IMR-90 (cell line): ENCODE measurements around the gene LGALS9. TPM values are rescaled to one million over a fixed set of nuclear protein-coding genes. Genes with fewer than 3 reads are reported as not detected.

Experiments used
- ATAC-seq: fragments of 200-7000 bp; cut with Tn5 transposase; 2 replicates; pipeline ENCODE4 v1.9.1; 2020; ENCODE audit warnings: low read depth, mild to moderate bottlenecking, moderate library complexity
- BruUV-seq: library from RNA; stranded (reverse); fragments of 400-500 nt; replicated peaks from 2 replicates; lab custom pipeline; 2021; lab: Mats Ljungman, UMichigan
- CTCF ChIA-PET: fragments of 300-600 bp; formaldehyde crosslinking; extraction: SDS; loops from one replicate; lab custom pipeline; 2021; ENCODE audit warnings: antibody characterized with exemption; lab: Yijun Ruan, JAX
- POLR2A ChIA-PET: fragments of 300-600 bp; sonication (Branson Sonifier 250); formaldehyde crosslinking; loops from one replicate; lab custom pipeline; 2022; ENCODE audit warnings: antibody characterized with exemption; ENCODE audit not compliant: unreplicated experiment; lab: Charles Lee
- DNase-seq: peaks from one replicate; pipeline ENCODE4 v3.0.0; 2013
- H2AFZ ChIP-seq: replicated peaks from 2 replicates; pipeline ENCODE3; 2013; ENCODE audit warnings: low read length, mild to moderate bottlenecking; ENCODE audit not compliant: poor library complexity
- H2AK5ac ChIP-seq: 2 replicates; pipeline ENCODE4 v1.6.1; 2013; ENCODE audit warnings: low read depth, low read length, inconsistent platforms
- H2AK9ac ChIP-seq: replicated peaks from 2 replicates; pipeline ENCODE3; 2013; ENCODE audit warnings: mild to moderate bottlenecking, low read depth, low read length, moderate library complexity; ENCODE audit not compliant: poor library complexity
- H2BK120ac ChIP-seq: 2 replicates; pipeline ENCODE4 v1.6.1; 2013; ENCODE audit warnings: low read depth, low read length, inconsistent platforms
- H2BK15ac ChIP-seq: 3 replicates; pipeline ENCODE4 v1.6.1; 2013; ENCODE audit warnings: low read depth, low read length, inconsistent platforms
- H2BK20ac ChIP-seq: 2 replicates; pipeline ENCODE4 v1.6.1; 2013; ENCODE audit warnings: low read depth, mild to moderate bottlenecking, inconsistent platforms, low read length, moderate library complexity
- H2BK5ac ChIP-seq: 2 replicates; pipeline ENCODE4 v1.6.1; 2013; ENCODE audit warnings: mild to moderate bottlenecking, low read depth, low read length, inconsistent platforms; ENCODE audit not compliant: poor library complexity, severe bottlenecking
- H3K14ac ChIP-seq: replicated peaks from 2 replicates; pipeline ENCODE4 v1.6.1; 2013; ENCODE audit warnings: low read depth, low read length, inconsistent platforms
- H3K18ac ChIP-seq: 2 replicates; pipeline ENCODE4 v1.6.1; 2013; ENCODE audit warnings: low read depth, low read length, control low read depth
- H3K23ac ChIP-seq: 2 replicates; pipeline ENCODE4 v1.6.1; 2013; ENCODE audit warnings: low read depth, low read length, inconsistent platforms
- H3K27ac ChIP-seq: 2 replicates; pipeline ENCODE4 v1.5.1; 2013; ENCODE audit warnings: mild to moderate bottlenecking, control low read depth, low read length; ENCODE audit not compliant: insufficient read depth
- H3K27me3 ChIP-seq: 2 replicates; pipeline ENCODE4 v1.6.1; 2013; ENCODE audit warnings: low read length; ENCODE audit not compliant: control insufficient read depth, insufficient read depth
- H3K36me3 ChIP-seq: 2 replicates; pipeline ENCODE4 v1.6.1; 2013; ENCODE audit warnings: low read length, mixed read lengths; ENCODE audit not compliant: control insufficient read depth, insufficient read depth
- H3K4ac ChIP-seq: 2 replicates; pipeline ENCODE4 v1.6.1; 2013; ENCODE audit warnings: low read depth, low read length, inconsistent platforms
- H3K4me1 ChIP-seq: 2 replicates; pipeline ENCODE4 v1.6.1; 2013; ENCODE audit warnings: low read length, mixed read lengths; ENCODE audit not compliant: control insufficient read depth, insufficient read depth
- H3K4me2 ChIP-seq: 2 replicates; pipeline ENCODE4 v1.6.1; 2013; ENCODE audit warnings: low read depth, mild to moderate bottlenecking, control low read depth, low read length, moderate library complexity
- H3K4me3 ChIP-seq: 2 replicates; pipeline ENCODE4 v1.5.1; 2013; ENCODE audit warnings: low read depth, mild to moderate bottlenecking, control low read depth, low read length, moderate library complexity; ENCODE audit not compliant: insufficient read depth
- H3K56ac ChIP-seq: 2 replicates; pipeline ENCODE4 v1.6.1; 2013; ENCODE audit warnings: low read length, inconsistent platforms; ENCODE audit not compliant: insufficient read depth; ENCODE audit errors: extremely low read depth
- H3K79me1 ChIP-seq, 2 experiments: 2 replicates each; pipeline ENCODE4 v1.6.1; 2013; ENCODE audit warnings: low read length in 2 of 2, inconsistent platforms in 1 of 2, low read depth in 1 of 2
- H3K9ac ChIP-seq: 2 replicates; pipeline ENCODE4 v1.6.1; 2013; ENCODE audit warnings: low read depth, low read length, control low read depth
- H3K9me1 ChIP-seq: 2 replicates; pipeline ENCODE4 v1.6.1; 2013; ENCODE audit warnings: low read length, inconsistent platforms; ENCODE audit not compliant: insufficient read depth
- H3K9me3 ChIP-seq: 2 replicates; pipeline ENCODE4 v1.6.1; 2013; ENCODE audit warnings: low read length; ENCODE audit not compliant: control insufficient read depth, insufficient read depth
- H4K20me1 ChIP-seq: 2 replicates; pipeline ENCODE4 v1.6.1; 2013; ENCODE audit warnings: low read length, inconsistent platforms; ENCODE audit not compliant: insufficient read depth
- H4K5ac ChIP-seq: 2 replicates; pipeline ENCODE4 v1.6.1; 2013; ENCODE audit warnings: mild to moderate bottlenecking, low read depth, low read length, control low read depth
- H4K8ac ChIP-seq, 2 experiments: 2 replicates each; pipeline ENCODE4 v1.6.1; 2013; ENCODE audit warnings: low read depth in 2 of 2, low read length in 2 of 2, control low read depth in 1 of 2, inconsistent platforms in 1 of 2
- H4K91ac ChIP-seq: 2 replicates; pipeline ENCODE4 v1.6.1; 2013; ENCODE audit warnings: low read depth, low read length, inconsistent platforms; ENCODE audit not compliant: insufficient read depth
- BHLHE40 ChIP-seq: fragments of 150-350 bp; IDR thresholded peaks from 2 replicates; pipeline ENCODE4 v1.6.1; 2016; ENCODE audit warnings: mild to moderate bottlenecking, low read depth, low read length
- CEBPB ChIP-seq: IDR thresholded peaks from 2 replicates; pipeline ENCODE4 v1.6.1; 2012; ENCODE audit warnings: low read depth, low read length, improper control_type of control experiment
- CHD1 ChIP-seq: IDR thresholded peaks from 2 replicates; pipeline ENCODE4 v1.6.1; 2012; ENCODE audit warnings: low read depth, low read length, improper control_type of control experiment
- CTCF ChIP-seq: conservative IDR thresholded peaks from 2 replicates; pipeline ENCODE4 v1.5.1; 2012; ENCODE audit warnings: mild to moderate bottlenecking, low read depth, low read length, improper control_type of control experiment
- ELK1 ChIP-seq: fragments of 150-350 bp; IDR thresholded peaks from 2 replicates; pipeline ENCODE4 v1.6.1; 2016; ENCODE audit warnings: low read depth, mild to moderate bottlenecking, low read length, moderate library complexity, borderline replicate concordance
- FOS ChIP-seq: fragments of 150-350 bp; IDR thresholded peaks from 2 replicates; pipeline ENCODE4 v1.6.1; 2016; ENCODE audit warnings: low read depth, low read length
- MAFK ChIP-seq: IDR thresholded peaks from 2 replicates; pipeline ENCODE4 v1.6.1; 2012; ENCODE audit warnings: low read depth, low read length, improper control_type of control experiment
- MAZ ChIP-seq: IDR thresholded peaks from 2 replicates; pipeline ENCODE4 v1.6.1; 2012; ENCODE audit warnings: low read depth, mild to moderate bottlenecking, low read length, improper control_type of control experiment, moderate library complexity, borderline replicate concordance
- MXI1 ChIP-seq: IDR thresholded peaks from 2 replicates; pipeline ENCODE4 v1.6.1; 2012; ENCODE audit warnings: low read depth, mild to moderate bottlenecking, low read length, moderate library complexity, borderline replicate concordance
- NFE2L2 ChIP-seq: fragments of 150-350 bp; IDR thresholded peaks from 2 replicates; pipeline ENCODE4 v1.6.1; 2016; ENCODE audit warnings: low read depth, mild to moderate bottlenecking, low read length
- POLR2A ChIP-seq: IDR thresholded peaks from 2 replicates; pipeline ENCODE4 v1.6.1; 2012; ENCODE audit warnings: mild to moderate bottlenecking, low read depth, low read length
- RAD21 ChIP-seq: IDR thresholded peaks from 2 replicates; pipeline ENCODE4 v1.6.1; 2012; ENCODE audit warnings: low read length, improper control_type of control experiment
- RCOR1 ChIP-seq: IDR thresholded peaks from 2 replicates; pipeline ENCODE4 v1.6.1; 2012; ENCODE audit warnings: mild to moderate bottlenecking, low read length, improper control_type of control experiment; ENCODE audit not compliant: insufficient replicate concordance
- RFX5 ChIP-seq: IDR thresholded peaks from 2 replicates; pipeline ENCODE4 v1.8.0; 2012; ENCODE audit warnings: low read depth, mild to moderate bottlenecking, low read length, moderate library complexity
- SMC3 ChIP-seq: fragments of 150-350 bp; IDR thresholded peaks from 2 replicates; pipeline ENCODE4 v1.6.1; 2016; ENCODE audit warnings: low read depth, mild to moderate bottlenecking, antibody characterized with exemption, low read length, moderate library complexity
- USF2 ChIP-seq: fragments of 150-350 bp; IDR thresholded peaks from 2 replicates; pipeline ENCODE4 v1.6.1; 2017; ENCODE audit warnings: mild to moderate bottlenecking, antibody characterized with exemption, low read length, low read depth
- WGBS, 2 experiments: methylation state at CpG; one replicate each; pipeline versions ENCODE4 v1.1.5 to v1.1.7; 2013; ENCODE audit warnings: missing lambda C conversion rate in 2 of 2; ENCODE audit not compliant: insufficient read length in 1 of 2; ENCODE audit errors: extremely low coverage in 2 of 2; 5-methylcytosine and 5-hydroxymethylcytosine counted together
- dilution Hi-C: fragments of 300-500 bp; cut with HindIII; formaldehyde crosslinking; loops from one replicate; pipeline ENCODE4 v1.14.3; 2018; ENCODE audit warnings: low sequenced_read_pairs; ENCODE audit not compliant: unreplicated experiment
- in situ Hi-C: fragments of 300-500 bp; cut with MboI; formaldehyde crosslinking; loops from 3 replicates; pipeline ENCODE4 v1.14.3; 2019; ENCODE audit warnings: low sequenced_read_pairs, inconsistent platforms, mixed read lengths
- intact Hi-C: fragments of 100-400 bp; cut with micrococcal nuclease; formaldehyde crosslinking; loops from 2 replicates; pipeline ENCODE4 v1.10.0; 2022
- polyA plus RNA-seq, 3 experiments: library from polyadenylated mRNA; depleted of rRNA; stranded (reverse); fragments of >200 nt; gene quantifications; 2 replicates each; pipeline ENCODE4 v1.2.3, GENCODE V29; 2012; ENCODE audit warnings: low replicate concordance in 1 of 3
- total RNA-seq: library from RNA; depleted of rRNA; stranded (reverse); fragments of >200 nt; gene quantifications from 2 replicates; pipeline ENCODE4 v1.2.3, GENCODE V29; 2012

Gene LGALS9
- total and polyA plus RNA-seq, 2 of the 4 experiments (the other 2 are of a cell fraction), result 0.54 to 2.5 TPM

- Histone ChIP-seq H3K18ac (no peak overlapping the region), H2AK5ac (no peak overlapping the region), H3K79me1 (peaks cover 5 to 11% of the 10 kb centered on the region in 2 experiments; a peak in 3 of 4 replicates), H3K56ac (no peak overlapping the region), H3K27me3 (no peaks in the 10 kb centered on the region), H2AFZ (no peak overlapping the region), H4K8ac (no peak overlapping the region), H2BK120ac (no peak overlapping the region), H3K9me1 (peaks cover 7% of the 10 kb centered on the region), H3K14ac (no peak overlapping the region), H3K27ac (no peak overlapping the region), H3K36me3 (peaks cover 86% of the 10 kb centered on the region), H3K23ac (no peak overlapping the region), H2AK9ac (no peak overlapping the region), H2BK5ac (no peak overlapping the region), H3K9me3 (no peaks in the 10 kb centered on the region), H3K9ac (no peak overlapping the region), H2BK20ac (no peak overlapping the region), H3K4ac (no peak overlapping the region), H4K20me1 (no peaks in the 10 kb centered on the region), H3K4me3 (no peak overlapping the region), H4K5ac (no peak overlapping the region), H3K4me1 (no peaks in the 10 kb centered on the region; the same call in 1 of the 2 replicates), H2BK15ac (no peak overlapping the region; the same call in 2 of the 3 replicates), H4K91ac (no peak overlapping the region), H3K4me2 (no peak overlapping the region)
- BruUV-seq, result no TSS peak
- in situ Hi-C loops (loop anchor here (5.0 to 10.0 kb wide), 2 partner anchors 243 to 350 kb away; no protein-coding TSS in a partner anchor), dilution Hi-C loops (no loop called here), intact Hi-C loops (no loop called here)
- ChIA-PET POLR2A (interaction anchor here (0.6 kb wide), 1 partner anchor 94 kb away, joined by 3 read pairs; no protein-coding TSS in a partner anchor), CTCF (interaction anchor here (0.7 kb wide), 1 partner anchor 149 kb away, joined by 5 read pairs; no protein-coding TSS in a partner anchor)
- no peak for DNase-seq
- TF ChIP-seq FOS, result no peak
- no peak for TF ChIP-seq CEBPB
- no peak for TF ChIP-seq NFE2L2
- TF ChIP-seq MAZ, result no peak
- no peak for TF ChIP-seq ELK1
- TF ChIP-seq RCOR1, result no peak
- TF ChIP-seq CTCF, result no peak
- no peak for TF ChIP-seq SMC3
- no peak for TF ChIP-seq MAFK
- no peak for TF ChIP-seq CHD1
- no peak for TF ChIP-seq POLR2A
- no peak for TF ChIP-seq RAD21
- no peak for TF ChIP-seq BHLHE40
- no peak for TF ChIP-seq USF2
- TF ChIP-seq MXI1, result no peak
- TF ChIP-seq RFX5, result no peak
- no CpG with 5 or more reads among the region's 2 CpGs for WGBS, 2 experiments
- no peak for ATAC-seq
These were observed 35.8 kb upstream of the LGALS9 start for GRCh38 chr17:27595208-27595607.
